OCI-LY7 (cell line): ENCODE results near the gene SORCS1. TPM values are rescaled to one million over a fixed set of nuclear protein-coding genes. Genes with fewer than 3 reads are reported as not detected.

Experiments used
- BruUV-seq: library from RNA; stranded (reverse); fragments of 400-500 nt; replicated peaks from 2 replicates; lab custom pipeline; 2021; lab: Mats Ljungman, UMichigan
- CTCF ChIA-PET: fragments of 300-600 bp; sonication (Branson Sonifier 250); formaldehyde crosslinking; loops from one replicate; lab custom pipeline; 2022; ENCODE audit warnings: antibody characterized with exemption; ENCODE audit not compliant: unreplicated experiment; lab: Charles Lee
- POLR2A ChIA-PET: fragments of 300-600 bp; sonication (Branson Sonifier 250); formaldehyde crosslinking; loops from one replicate; lab custom pipeline; 2022; ENCODE audit warnings: antibody characterized with exemption; lab: Charles Lee
- DNase-seq: peaks from one replicate; pipeline ENCODE4 v3.0.0-alpha.2; 2015; ENCODE audit warnings: low spot score
- H2AFZ ChIP-seq: fragments of 200-600 bp; sonication (generic), shearing (Covaris generic); 2 replicates; pipeline ENCODE4 v1.6.1; 2014; ENCODE audit warnings: mild to moderate bottlenecking, antibody characterized with exemption, low read length, moderate library complexity
- H3K27ac ChIP-seq: fragments of 200-600 bp; sonication (generic); 2 replicates; pipeline ENCODE4 v1.5.1; 2014; ENCODE audit warnings: mixed run types, low read depth, mild to moderate bottlenecking, moderate library complexity, low read length, inconsistent platforms; ENCODE audit not compliant: poor library complexity, severe bottlenecking
- H3K36me3 ChIP-seq: fragments of 200-600 bp; sonication (generic); 2 replicates; pipeline ENCODE4 v1.6.1; 2014; ENCODE audit warnings: mild to moderate bottlenecking, antibody characterized with exemption, low read length, moderate library complexity, mixed read lengths; ENCODE audit not compliant: insufficient read depth
- H3K4me1 ChIP-seq: fragments of 200-600 bp; sonication (generic); 2 replicates; pipeline ENCODE4 v1.5.1; 2014; ENCODE audit warnings: mild to moderate bottlenecking, low read length; ENCODE audit not compliant: insufficient read depth, poor library complexity, severe bottlenecking
- H3K4me2 ChIP-seq: fragments of 200-600 bp; sonication (generic); 2 replicates; pipeline ENCODE4 v1.6.1; 2014; ENCODE audit warnings: mild to moderate bottlenecking, low read length
- H3K4me3 ChIP-seq: fragments of 200-600 bp; sonication (generic); 2 replicates; pipeline ENCODE4 v1.5.1; 2014; ENCODE audit warnings: mild to moderate bottlenecking, low read depth, low read length; ENCODE audit not compliant: poor library complexity, severe bottlenecking
- H3K79me2 ChIP-seq: fragments of 200-600 bp; sonication (generic); 2 replicates; pipeline ENCODE4 v1.6.1; 2016; ENCODE audit warnings: low read depth, mild to moderate bottlenecking, low read length, moderate library complexity, mixed read lengths; ENCODE audit not compliant: insufficient read depth
- H3K9me2 ChIP-seq: fragments of 200-600 bp; sonication (generic); 2 replicates; pipeline ENCODE4 v1.6.1; 2016; ENCODE audit warnings: mild to moderate bottlenecking, low read length, mixed read lengths; ENCODE audit not compliant: insufficient read depth
- H3K9me3 ChIP-seq: fragments of 200-600 bp; sonication (generic); 2 replicates; pipeline ENCODE4 v1.6.1; 2014; ENCODE audit warnings: mild to moderate bottlenecking, mixed run types, low read length, mixed read lengths
- H4K20me1 ChIP-seq: fragments of 200-600 bp; sonication (generic); 2 replicates; pipeline ENCODE4 v1.6.1; 2014; ENCODE audit warnings: mild to moderate bottlenecking, antibody characterized with exemption, low read length, moderate library complexity, mixed read lengths; ENCODE audit not compliant: insufficient read depth
- CTCF ChIP-seq: fragments of 200-600 bp; sonication (generic); conservative IDR thresholded peaks from 2 replicates; pipeline ENCODE4 v1.5.1; 2014; ENCODE audit warnings: mild to moderate bottlenecking, antibody characterized with exemption, low read length, moderate library complexity, mixed read lengths
- EZH2phosphoT487 ChIP-seq: fragments of 200-600 bp; sonication (generic); IDR thresholded peaks from 2 replicates; pipeline ENCODE4 v1.6.1; 2018; ENCODE audit warnings: low read depth, borderline replicate concordance, mild to moderate bottlenecking, mixed run types, antibody characterized with exemption, low read length, moderate library complexity, mixed read lengths
- intact Hi-C: fragments of 100-400 bp; cut with micrococcal nuclease; formaldehyde crosslinking; loops from one replicate; pipeline ENCODE4 v1.10.0; 2022; ENCODE audit not compliant: unreplicated experiment
- total RNA-seq, 2 experiments: library from RNA; depleted of rRNA in 1 of 2; stranded (reverse); fragments of >200 nt in 1 of 2; shearing (Covaris generic) in 1 of 2; gene quantifications; 2 replicates each; pipeline ENCODE4 v1.2.3, GENCODE V29; 2014 to 2022

The SORCS1 gene
- total RNA-seq, 2 experiments from 2014 or later: not detected

DNA sequence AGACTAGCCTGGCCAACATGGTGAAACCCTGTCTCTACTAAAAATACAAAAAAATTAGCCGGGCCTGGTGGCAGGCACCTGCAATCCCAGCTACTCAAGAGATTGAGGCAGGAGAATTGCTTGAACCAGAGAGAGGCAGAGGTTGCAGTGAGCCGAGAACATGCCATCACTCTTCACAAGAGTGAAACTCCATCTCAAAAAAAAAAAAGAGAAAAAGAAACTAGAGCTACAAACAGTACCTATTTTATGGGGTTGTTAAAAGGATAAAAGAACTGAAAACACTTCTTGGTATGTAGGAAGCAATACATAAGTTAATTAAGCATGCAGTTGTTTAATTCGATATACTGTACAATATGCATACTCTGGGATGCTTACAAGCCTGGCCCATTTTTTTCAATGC lies 216.9 kb downstream of the SORCS1 start:
- Histone ChIP-seq H2AFZ (no peak overlapping the region), H3K4me1 (no peaks in the 10 kb centered on the region), H3K9me2 (no peaks in the 10 kb centered on the region), H3K27ac (no peak overlapping the region), H3K4me3 (no peak overlapping the region), H4K20me1 (no peaks in the 10 kb centered on the region), H3K9me3 (no peaks in the 10 kb centered on the region), H3K4me2 (no peak overlapping the region), H3K36me3 (no peaks in the 10 kb centered on the region), H3K79me2 (no peaks in the 10 kb centered on the region)
- TF ChIP-seq CTCF (no peak), EZH2phosphoT487 (no peak)
- ChIA-PET POLR2A (no interaction called here), CTCF (no interaction called here)
- BruUV-seq: no TSS peak
- DNase-seq: no peak
- intact Hi-C loops: no loop called here

GRCh38 chr10:106942035-106942662 lies 222.4 kb downstream of the SORCS1 start:
- Histone ChIP-seq H3K4me3 (no peak overlapping the region), H3K4me2 (no peak overlapping the region), H3K9me3 (no peaks in the 10 kb centered on the region), H3K9me2 (no peaks in the 10 kb centered on the region), H4K20me1 (no peaks in the 10 kb centered on the region), H3K27ac (no peak overlapping the region), H3K4me1 (no peaks in the 10 kb centered on the region), H3K79me2 (no peaks in the 10 kb centered on the region), H2AFZ (no peak overlapping the region), H3K36me3 (no peaks in the 10 kb centered on the region)
- CTCF ChIA-PET: no interaction called here
- no peak for DNase-seq
- no peak for TF ChIP-seq EZH2phosphoT487
- TF ChIP-seq CTCF: no peak
- no TSS peak for BruUV-seq
- POLR2A ChIA-PET: no interaction called here
- intact Hi-C loops: no loop called here

DNA sequence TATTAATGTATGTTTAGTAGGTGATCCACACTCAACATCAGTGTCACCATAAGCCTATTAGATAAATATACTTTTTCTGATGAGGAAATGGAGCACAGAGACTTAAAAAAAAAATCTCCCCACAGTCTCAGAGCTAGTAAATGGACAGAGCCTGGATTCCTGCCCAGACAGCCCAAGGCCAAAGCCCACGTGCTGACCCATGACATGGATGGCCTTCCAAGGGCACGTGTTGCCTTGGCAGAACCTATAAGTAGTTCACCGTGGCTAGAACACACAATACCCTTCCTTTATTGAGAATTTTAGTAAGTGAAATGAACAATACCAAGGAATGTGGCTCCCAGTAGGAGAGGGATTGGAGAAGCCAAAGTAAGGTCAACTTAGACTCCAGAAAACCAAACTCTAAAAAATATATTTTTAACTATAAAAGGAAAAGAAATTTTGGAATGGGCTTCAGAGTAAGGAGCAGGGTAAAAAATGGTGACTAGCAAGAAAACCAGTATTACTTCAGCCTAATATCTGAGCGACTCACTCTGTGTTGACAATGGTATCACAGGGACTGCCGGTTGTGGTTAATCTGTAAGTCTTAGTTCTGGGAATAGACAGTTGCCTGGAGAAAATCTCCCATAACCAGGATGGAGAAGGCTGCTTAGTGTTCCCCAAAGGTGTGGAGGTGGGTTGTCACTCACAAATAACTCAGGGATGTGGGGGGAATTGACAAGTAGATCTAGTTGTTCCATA lies 223.0 kb downstream of the SORCS1 start:
- Histone ChIP-seq H3K9me3 (no peaks in the 10 kb centered on the region), H2AFZ (no peak overlapping the region), H3K9me2 (no peaks in the 10 kb centered on the region), H3K4me1 (no peaks in the 10 kb centered on the region), H3K36me3 (no peaks in the 10 kb centered on the region), H3K4me2 (no peak overlapping the region), H3K4me3 (no peak overlapping the region), H3K27ac (no peak overlapping the region), H3K79me2 (no peaks in the 10 kb centered on the region), H4K20me1 (no peaks in the 10 kb centered on the region)
- POLR2A ChIA-PET: no interaction called here
- no peak for DNase-seq
- intact Hi-C loops: no loop called here
- BruUV-seq: no TSS peak
- CTCF ChIA-PET: no interaction called here
- no peak for TF ChIP-seq EZH2phosphoT487
- TF ChIP-seq CTCF: no peak
